Activated CD4-positive, alpha-beta T cell treated with anti-CD3 and anti-CD28 coated beads for 36 hours (primary cell): Measurements from ENCODE around the gene BEND7. TPM values are rescaled to one million over a fixed set of nuclear protein-coding genes. Genes with fewer than 3 reads are reported as not detected.
A peak's percentile ranks its signal among the peaks of the same experiment; 100 is the strongest.

ENCODE experiments used
- ATAC-seq: fragments of 200-7000 bp; cut with Tn5 transposase; one replicate; pipeline ENCODE4 v1.10.0; 2021; ENCODE audit warnings: mild to moderate bottlenecking, moderate library complexity
- CTCF ChIA-PET: fragments of 350-600 bp; sonication (Branson Sonifier 250); formaldehyde crosslinking; loops from one replicate; lab custom pipeline; 2021; ENCODE audit warnings: antibody characterized with exemption; lab: Charles Lee
- POLR2A ChIA-PET: fragments of 350-600 bp; sonication (Branson Sonifier 250); formaldehyde crosslinking; loops from one replicate; lab custom pipeline; 2021; ENCODE audit warnings: antibody characterized with exemption, inconsistent platforms; lab: Charles Lee
- DNase-seq: peaks from one replicate; pipeline ENCODE4 v3.0.0-alpha.2; 2020
- H3K27ac Mint-ChIP-seq: one replicate; pipeline ENCODE4 v1.8.0; 2021; ENCODE audit warnings: mixed read lengths
- H3K27me3 Mint-ChIP-seq: one replicate; pipeline ENCODE4 v1.8.0; 2021; ENCODE audit warnings: mixed read lengths
- H3K36me3 Mint-ChIP-seq: one replicate; pipeline ENCODE4 v1.8.0; 2021; ENCODE audit warnings: low read depth, mixed read lengths
- H3K4me1 Mint-ChIP-seq: one replicate; pipeline ENCODE4 v1.8.0; 2021; ENCODE audit warnings: mixed read lengths
- H3K4me3 Mint-ChIP-seq: one replicate; pipeline ENCODE4 v1.8.0; 2021; ENCODE audit warnings: mild to moderate bottlenecking, moderate library complexity, mixed read lengths
- H3K9me3 Mint-ChIP-seq: one replicate; pipeline ENCODE4 v1.8.0; 2021; ENCODE audit warnings: low read depth, mixed read lengths
- intact Hi-C, 2 experiments: fragments of 100-400 bp; cut with DNase I in 1 of 2; cut with micrococcal nuclease in 1 of 2; formaldehyde crosslinking; loops; one replicate each; pipeline versions ENCODE4 v1.14.2 to v1.15.1; 2022 to 2024; cut with DNase I, micrococcal nuclease
- total RNA-seq, 2 experiments: library from RNA; stranded (reverse); gene quantifications; one replicate each; pipeline ENCODE4 v1.2.3, GENCODE V29; 2021

Gene BEND7
- total RNA-seq, 2 experiments from 2014 or later, result not detected

- DNase-seq, result no peak
- ChIA-PET POLR2A (no interaction called here), CTCF (interaction anchor here (0.7 kb wide), 2 partner anchors 22 to 852 kb away, joined by 3 read pairs; no protein-coding TSS in a partner anchor)
Observed at GRCh38 chr10:13475124-13475523, 53.7 kb downstream of the BEND7 start.

GRCh38 chr10:13473986-13474385, 54.8 kb downstream of the BEND7 start:
- POLR2A ChIA-PET, result no interaction called here
- Mint-ChIP-seq H3K4me1 (no peaks in the 10 kb centered on the region), H3K27ac (no peak overlapping the region), H3K4me3 (no peak overlapping the region), H3K9me3 (no peaks in the 10 kb centered on the region), H3K36me3 (no peaks in the 10 kb centered on the region), H3K27me3 (peaks cover 6% of the 10 kb centered on the region)
- DNase-seq (no peak), ATAC-seq (no peak)
- CTCF ChIA-PET, result no interaction called here
- intact Hi-C loops, result no loop called here

More at GRCh38 chr10:13475124-13475523, 53.7 kb downstream of the BEND7 start:
- Mint-ChIP-seq H3K36me3 (no peaks in the 10 kb centered on the region), H3K27me3 (peaks cover 7% of the 10 kb centered on the region), H3K4me3 (no peak overlapping the region), H3K4me1 (no peaks in the 10 kb centered on the region), H3K9me3 (no peaks in the 10 kb centered on the region), H3K27ac (no peak overlapping the region)
- intact Hi-C loops, result no loop called here
- ATAC-seq, result no peak

- DNase-seq (no peak), ATAC-seq (no peak)
- Mint-ChIP-seq H3K36me3 (no peaks in the 10 kb centered on the region), H3K4me1 (no peaks in the 10 kb centered on the region), H3K27me3 (no peaks in the 10 kb centered on the region), H3K9me3 (no peaks in the 10 kb centered on the region), H3K27ac (no peak overlapping the region), H3K4me3 (no peak overlapping the region)
- intact Hi-C loops, result no loop called here
- CTCF ChIA-PET, result no interaction called here
- POLR2A ChIA-PET, result no interaction called here
Observed at GRCh38 chr10:13472359-13472758, 56.5 kb downstream of the BEND7 start.

GRCh38 chr10:13470270-13470669, 58.5 kb downstream of the BEND7 start:
- Mint-ChIP-seq H3K27ac (no peak overlapping the region), H3K27me3 (no peaks in the 10 kb centered on the region), H3K36me3 (no peaks in the 10 kb centered on the region), H3K4me1 (no peaks in the 10 kb centered on the region), H3K4me3 (no peak overlapping the region), H3K9me3 (no peaks in the 10 kb centered on the region)
- ATAC-seq, result no peak
- no peak for DNase-seq
- ChIA-PET CTCF (interaction anchor here (1.3 kb wide), 1 partner anchor 67 kb away, joined by 3 read pairs; no protein-coding TSS in a partner anchor), POLR2A (no interaction called here)
- intact Hi-C loops, result no loop called here

- POLR2A ChIA-PET, result no interaction called here
- intact Hi-C loops, result no loop called here
- no peak overlapping the region for H3K4me3 Mint-ChIP-seq
- H3K9me3 Mint-ChIP-seq, result peaks cover 9% of the 10 kb centered on the region
- H3K27ac Mint-ChIP-seq, result no peak overlapping the region
- DNase-seq (no peak), ATAC-seq (no peak)
- CTCF ChIA-PET, result no interaction called here
- peaks cover 17% of the 10 kb centered on the region for H3K27me3 Mint-ChIP-seq
- peaks cover 2% of the 10 kb centered on the region for H3K36me3 Mint-ChIP-seq
- no peaks in the 10 kb centered on the region for H3K4me1 Mint-ChIP-seq
Observed at GRCh38 chr10:13462551-13462950, 66.3 kb downstream of the BEND7 start.

- Mint-ChIP-seq H3K9me3 (peaks cover 9% of the 10 kb centered on the region), H3K36me3 (peaks cover 2% of the 10 kb centered on the region), H3K4me1 (peaks cover 6% of the 10 kb centered on the region), H3K27me3 (peaks cover 29% of the 10 kb centered on the region), H3K4me3 (no peak overlapping the region), H3K27ac (no peak overlapping the region)
- ChIA-PET CTCF (no interaction called here), POLR2A (no interaction called here)
- no peak for DNase-seq
- no peak for ATAC-seq
- intact Hi-C loops, result no loop called here
Observed at GRCh38 chr10:13458687-13459012, 70.2 kb downstream of the BEND7 start.

- Mint-ChIP-seq H3K27ac (no peak overlapping the region), H3K36me3 (peaks cover 2% of the 10 kb centered on the region), H3K4me1 (peaks cover 7% of the 10 kb centered on the region), H3K9me3 (peaks cover 9% of the 10 kb centered on the region), H3K4me3 (no peak overlapping the region), H3K27me3 (peaks cover 27% of the 10 kb centered on the region)
- intact Hi-C loops, result no loop called here
- POLR2A ChIA-PET, result no interaction called here
- DNase-seq (no peak), ATAC-seq (no peak)
- CTCF ChIA-PET, result no interaction called here
Observed at GRCh38 chr10:13457958-13458686, 70.7 kb downstream of the BEND7 start.

GRCh38 chr10:13453896-13454295, 74.9 kb downstream of the BEND7 start:
- H3K4me1 Mint-ChIP-seq, result peaks cover 7% of the 10 kb centered on the region
- peak; percentile 68 for DNase-seq
- no peaks in the 10 kb centered on the region for H3K36me3 Mint-ChIP-seq
- intact Hi-C loops, result no loop called here
- H3K9me3 Mint-ChIP-seq, result no peaks in the 10 kb centered on the region
- POLR2A ChIA-PET, result no interaction called here
- H3K27me3 Mint-ChIP-seq, result peaks cover 21% of the 10 kb centered on the region
- H3K27ac Mint-ChIP-seq, result no peak overlapping the region
- no peak overlapping the region for H3K4me3 Mint-ChIP-seq
- ATAC-seq, result peak; percentile 97
- CTCF ChIA-PET, result interaction anchor here (0.8 to 2.0 kb wide), 3 partner anchors 12 to 133 kb away, joined by 4 to 11 read pairs (median 5); partner anchors contain the start of gene PRPF18

- Mint-ChIP-seq H3K4me3 (no peak overlapping the region), H3K27me3 (peaks cover 14% of the 10 kb centered on the region), H3K9me3 (no peaks in the 10 kb centered on the region), H3K36me3 (no peaks in the 10 kb centered on the region), H3K27ac (no peak overlapping the region), H3K4me1 (peaks cover 7% of the 10 kb centered on the region)
- ChIA-PET CTCF (interaction anchor here (0.9 to 2.3 kb wide), 3 partner anchors 10 to 78 kb away, joined by 4 to 14 read pairs (median 4); no protein-coding TSS in a partner anchor), POLR2A (interaction anchor here (0.6 kb wide), 1 partner anchor 148 kb away, joined by 3 read pairs; no protein-coding TSS in a partner anchor)
- no peak for DNase-seq
- intact Hi-C loops, result no loop called here
- no peak for ATAC-seq
Observed at GRCh38 chr10:13450069-13450468, 78.7 kb downstream of the BEND7 start.

GRCh38 chr10:13449296-13449695, 79.5 kb downstream of the BEND7 start:
- no peak overlapping the region for H3K4me3 Mint-ChIP-seq
- intact Hi-C loops, result no loop called here
- peaks cover 7% of the 10 kb centered on the region for H3K4me1 Mint-ChIP-seq
- H3K27me3 Mint-ChIP-seq, result peaks cover 12% of the 10 kb centered on the region
- ATAC-seq, result no peak
- ChIA-PET CTCF (interaction anchor here (0.6 to 2.3 kb wide), 4 partner anchors 9 to 946 kb away, joined by 3 to 14 read pairs (median 4); no protein-coding TSS in a partner anchor), POLR2A (interaction anchor here (0.6 kb wide), 1 partner anchor 147 kb away, joined by 3 read pairs; no protein-coding TSS in a partner anchor)
- H3K27ac Mint-ChIP-seq, result no peak overlapping the region
- H3K36me3 Mint-ChIP-seq, result no peaks in the 10 kb centered on the region
- no peaks in the 10 kb centered on the region for H3K9me3 Mint-ChIP-seq
- no peak for DNase-seq

GRCh38 chr10:13448216-13448615, 80.6 kb downstream of the BEND7 start:
- no peaks in the 10 kb centered on the region for H3K36me3 Mint-ChIP-seq
- no peak overlapping the region for H3K4me3 Mint-ChIP-seq
- ATAC-seq, result no peak
- DNase-seq, result no peak
- no peaks in the 10 kb centered on the region for H3K4me1 Mint-ChIP-seq
- intact Hi-C loops, result no loop called here
- POLR2A ChIA-PET, result no interaction called here
- no peaks in the 10 kb centered on the region for H3K9me3 Mint-ChIP-seq
- no peak overlapping the region for H3K27ac Mint-ChIP-seq
- CTCF ChIA-PET, result interaction anchor here (0.6 to 2.3 kb wide), 3 partner anchors 8 to 78 kb away, joined by 3 to 14 read pairs (median 3); no protein-coding TSS in a partner anchor
- H3K27me3 Mint-ChIP-seq, result peaks cover 9% of the 10 kb centered on the region
